ENCODE measurements around the gene HEXIM1. TPM values are rescaled to one million over a fixed set of nuclear protein-coding genes. Genes with fewer than 3 reads are reported as not detected.

Gene HEXIM1
- total RNA-seq, 1 donor from 2014 or later: 36.1 TPM

GRCh38 chr17:45184144-45184543, 35.9 kb downstream of the HEXIM1 start:
- no peaks in the 10 kb centered on the region for H3K36me3 ChIP-seq
- intact Hi-C loops (cut with DNase I): no loop called here
- TF ChIP-seq, protein P1, sequence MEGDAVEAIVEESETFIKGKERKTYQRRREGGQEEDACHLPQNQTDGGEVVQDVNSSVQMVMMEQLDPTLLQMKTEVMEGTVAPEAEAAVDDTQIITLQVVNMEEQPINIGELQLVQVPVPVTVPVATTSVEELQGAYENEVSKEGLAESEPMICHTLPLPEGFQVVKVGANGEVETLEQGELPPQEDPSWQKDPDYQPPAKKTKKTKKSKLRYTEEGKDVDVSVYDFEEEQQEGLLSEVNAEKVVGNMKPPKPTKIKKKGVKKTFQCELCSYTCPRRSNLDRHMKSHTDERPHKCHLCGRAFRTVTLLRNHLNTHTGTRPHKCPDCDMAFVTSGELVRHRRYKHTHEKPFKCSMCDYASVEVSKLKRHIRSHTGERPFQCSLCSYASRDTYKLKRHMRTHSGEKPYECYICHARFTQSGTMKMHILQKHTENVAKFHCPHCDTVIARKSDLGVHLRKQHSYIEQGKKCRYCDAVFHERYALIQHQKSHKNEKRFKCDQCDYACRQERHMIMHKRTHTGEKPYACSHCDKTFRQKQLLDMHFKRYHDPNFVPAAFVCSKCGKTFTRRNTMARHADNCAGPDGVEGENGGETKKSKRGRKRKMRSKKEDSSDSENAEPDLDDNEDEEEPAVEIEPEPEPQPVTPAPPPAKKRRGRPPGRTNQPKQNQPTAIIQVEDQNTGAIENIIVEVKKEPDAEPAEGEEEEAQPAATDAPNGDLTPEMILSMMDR (IDR thresholded peaks at IDR 0.05): no peak
- H3K9me3 ChIP-seq: no peaks in the 10 kb centered on the region
- H3K27me3 ChIP-seq: no peaks in the 10 kb centered on the region
- DNase-seq (no peak), ATAC-seq (no peak)
- H3K27ac ChIP-seq: no peak overlapping the region
- H3K4me1 ChIP-seq: no peaks in the 10 kb centered on the region
- no peak overlapping the region for H3K4me3 ChIP-seq

- no peak for ATAC-seq
- H3K27me3 ChIP-seq: no peaks in the 10 kb centered on the region
- H3K9me3 ChIP-seq: no peaks in the 10 kb centered on the region
- H3K4me1 ChIP-seq: no peaks in the 10 kb centered on the region
- no peaks in the 10 kb centered on the region for H3K36me3 ChIP-seq
- no peak for DNase-seq
- no peak overlapping the region for H3K4me3 ChIP-seq
- no peak overlapping the region for H3K27ac ChIP-seq
- intact Hi-C loops (cut with DNase I): no loop called here
- TF ChIP-seq, protein P1 (IDR thresholded peaks at IDR 0.05): no peak
These were observed 38.6 kb downstream of the HEXIM1 start for GRCh38 chr17:45186801-45187354.

GRCh38 chr17:45189009-45189408, 40.7 kb downstream of the HEXIM1 start:
- no peak overlapping the region for H3K27ac ChIP-seq
- H3K27me3 ChIP-seq: no peaks in the 10 kb centered on the region
- H3K4me3 ChIP-seq: no peak overlapping the region
- H3K9me3 ChIP-seq: no peaks in the 10 kb centered on the region
- H3K4me1 ChIP-seq: no peaks in the 10 kb centered on the region
- ATAC-seq (no peak), DNase-seq (no peak)
- no peaks in the 10 kb centered on the region for H3K36me3 ChIP-seq
- TF ChIP-seq, protein P1 (IDR thresholded peaks at IDR 0.05): no peak
- intact Hi-C loops (cut with DNase I): no loop called here

DNA sequence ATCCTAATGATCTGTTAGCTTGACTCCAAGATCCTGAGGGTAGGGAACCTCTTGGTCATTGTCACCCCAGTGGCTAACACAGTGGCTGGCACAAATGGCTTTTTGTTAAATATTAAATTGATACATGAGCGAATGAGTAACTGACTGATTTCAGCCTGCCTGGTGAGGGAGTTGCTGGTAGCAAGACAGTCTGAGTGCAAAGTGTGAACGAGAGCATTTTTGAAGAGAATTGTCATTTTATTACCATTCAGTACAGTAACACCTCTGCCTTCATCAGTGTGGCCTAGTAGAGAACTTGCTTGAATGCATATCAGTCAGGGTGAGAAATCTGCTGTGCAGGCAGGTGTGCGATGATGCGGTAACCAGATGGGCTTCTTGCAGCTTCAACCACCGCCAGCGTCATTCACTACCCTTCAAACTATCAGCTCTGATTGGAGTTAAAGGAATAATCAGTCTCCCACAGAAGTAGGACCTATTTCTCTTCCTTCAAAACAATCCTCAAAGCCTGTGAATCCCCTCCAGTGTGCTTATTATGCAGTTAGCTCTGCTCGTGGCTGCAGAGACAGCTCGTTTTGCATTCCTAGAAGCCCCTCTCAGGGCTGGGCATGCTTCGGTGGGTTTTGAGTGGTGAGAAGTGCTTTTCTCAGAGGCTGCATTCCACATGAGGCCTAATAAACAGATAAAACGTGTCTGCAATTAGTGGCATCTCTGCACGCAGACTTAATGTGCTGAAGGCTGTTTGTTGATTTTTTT, 42.4 kb downstream of the HEXIM1 start:
- no peaks in the 10 kb centered on the region for H3K36me3 ChIP-seq
- ATAC-seq: no peak
- H3K27ac ChIP-seq: no peak overlapping the region
- DNase-seq: no peak
- intact Hi-C loops (cut with DNase I): no loop called here
- H3K4me3 ChIP-seq: no peak overlapping the region
- H3K9me3 ChIP-seq: no peaks in the 10 kb centered on the region
- TF ChIP-seq, protein P1 (IDR thresholded peaks at IDR 0.05): no peak
- H3K4me1 ChIP-seq: no peaks in the 10 kb centered on the region
- no peaks in the 10 kb centered on the region for H3K27me3 ChIP-seq

DNA sequence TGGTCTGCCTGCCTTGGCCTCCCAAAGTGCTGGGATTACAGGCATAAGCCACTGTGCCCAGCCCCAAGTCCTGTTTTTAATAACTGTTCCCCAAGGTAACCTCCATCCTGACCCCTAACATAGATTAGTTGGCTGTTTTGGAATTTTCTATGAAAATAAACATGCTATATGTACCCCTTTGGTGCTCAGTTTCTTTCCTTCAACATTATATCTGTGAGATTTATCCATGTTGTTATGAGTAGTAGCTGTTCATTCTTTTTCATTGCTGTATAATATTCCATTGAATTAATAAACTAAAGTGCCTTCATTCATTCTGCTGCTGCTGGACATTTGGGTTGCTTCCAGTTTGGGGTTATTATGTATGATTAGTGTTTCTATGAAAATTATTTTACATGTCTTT, 47.1 kb downstream of the HEXIM1 start:
- Histone ChIP-seq H3K27ac (no peak overlapping the region), H3K27me3 (no peaks in the 10 kb centered on the region), H3K9me3 (no peaks in the 10 kb centered on the region), H3K4me1 (peaks cover 8% of the 10 kb centered on the region), H3K4me3 (no peak overlapping the region), H3K36me3 (no peaks in the 10 kb centered on the region)
- intact Hi-C loops (cut with DNase I): loop anchor here (5.0 kb wide), 1 partner anchor 58 kb away; the partner anchor contains the start of gene ACBD4
- TF ChIP-seq, protein P1 (IDR thresholded peaks at IDR 0.05): no peak
- DNase-seq (no peak), ATAC-seq (no peak)

Measured in upper lobe of right lung (tissue), 1 donor.